GM18909 (cell line): ENCODE results near the gene FAM83B.
"Not testable (repeated sequence)": the region's sequence is repeated elsewhere in the genome, so short reads cannot be mapped to it uniquely, and the experiment has no call there.

Source experiments
- ATAC-seq: cut with Tn5 transposase; IDR thresholded peaks from one replicate; pipeline ENCODE4 v1.9.1; 2021; ENCODE audit warnings: mild to moderate bottlenecking; ENCODE audit not compliant: unreplicated experiment, poor library complexity

The FAM83B gene

GRCh38 chr6:54860739-54861138 lies 14.2 kb downstream of the FAM83B start:
- ATAC-seq: no peak

- ATAC-seq: no peak
Observed at GRCh38 chr6:54861905-54862616, 15.5 kb downstream of the FAM83B start.

- ATAC-seq: no peak
Observed at GRCh38 chr6:54864272-54864671, 17.7 kb downstream of the FAM83B start.

GRCh38 chr6:54865091-54865631 lies 18.6 kb downstream of the FAM83B start:
- ATAC-seq: no peak

GRCh38 chr6:54868556-54868955 lies 22.0 kb downstream of the FAM83B start:
- ATAC-seq: no peak

GRCh38 chr6:54873599-54873998 lies 27.0 kb downstream of the FAM83B start:
- ATAC-seq: no peak

- ATAC-seq: no peak
Observed at GRCh38 chr6:54874349-54875048, 27.9 kb downstream of the FAM83B start.

GRCh38 chr6:54875539-54875938 lies 29.0 kb downstream of the FAM83B start:
- ATAC-seq: no peak

GRCh38 chr6:54876365-54876764 lies 29.8 kb downstream of the FAM83B start:
- ATAC-seq: no peak

GRCh38 chr6:54876871-54877270 lies 30.3 kb downstream of the FAM83B start:
- no peak for ATAC-seq

- peak; percentile 72 for ATAC-seq
Observed at GRCh38 chr6:54877713-54878317, 31.2 kb downstream of the FAM83B start.

GRCh38 chr6:54878718-54879117 lies 32.1 kb downstream of the FAM83B start:
- no peak for ATAC-seq

GRCh38 chr6:54879188-54879985 lies 32.8 kb downstream of the FAM83B start:
- no peak for ATAC-seq

- ATAC-seq: no peak
Observed at GRCh38 chr6:54881067-54881730, 34.6 kb downstream of the FAM83B start.

GRCh38 chr6:54881891-54882290 lies 35.3 kb downstream of the FAM83B start:
- ATAC-seq: not testable (repeated sequence)

- ATAC-seq: no peak
Observed at GRCh38 chr6:54886932-54887584, 40.5 kb downstream of the FAM83B start.

- no peak for ATAC-seq
Observed at GRCh38 chr6:54891536-54891935, 45.0 kb downstream of the FAM83B start.

GRCh38 chr6:54892831-54893230 lies 46.3 kb downstream of the FAM83B start:
- ATAC-seq: no peak

- ATAC-seq: no peak
Observed at GRCh38 chr6:54893818-54894217, 47.2 kb downstream of the FAM83B start.
